Neuronal stem cell (in vitro differentiated cells): ENCODE results near the gene BAIAP2.
A peak's percentile ranks its signal among the peaks of the same experiment; 100 is the strongest.

Experiments
- DNase-seq: peaks from one replicate; pipeline ENCODE4 v3.0.0-alpha.2; 2013; ENCODE audit warnings: low spot score
- H2AFZ ChIP-seq: one replicate; pipeline ENCODE4 v1.6.1; 2013; ENCODE audit warnings: mild to moderate bottlenecking, low read length, inconsistent platforms
- H2AK5ac ChIP-seq: 2 replicates; pipeline ENCODE4 v1.6.1; 2013; ENCODE audit warnings: low read depth, mild to moderate bottlenecking, inconsistent platforms, low read length, moderate library complexity, mixed read lengths
- H2BK120ac ChIP-seq: 2 replicates; pipeline ENCODE4 v1.6.1; 2013; ENCODE audit warnings: low read depth, mild to moderate bottlenecking, inconsistent platforms, low read length, moderate library complexity, mixed read lengths
- H2BK12ac ChIP-seq: one replicate; pipeline ENCODE4 v1.6.1; 2013; ENCODE audit warnings: low read length, inconsistent platforms
- H2BK15ac ChIP-seq: 2 replicates; pipeline ENCODE4 v1.6.1; 2013; ENCODE audit warnings: mild to moderate bottlenecking, low read length, inconsistent platforms, mixed read lengths
- H2BK5ac ChIP-seq: one replicate; pipeline ENCODE4 v1.6.1; 2013; ENCODE audit warnings: inconsistent platforms, mild to moderate bottlenecking, low read length, moderate library complexity
- H3K14ac ChIP-seq: one replicate; pipeline ENCODE4 v1.6.1; 2013; ENCODE audit warnings: low read length, inconsistent platforms
- H3K18ac ChIP-seq: 2 replicates; pipeline ENCODE4 v1.6.1; 2013; ENCODE audit warnings: low read length, inconsistent platforms
- H3K23ac ChIP-seq: 2 replicates; pipeline ENCODE4 v1.6.1; 2013; ENCODE audit warnings: low read depth, mild to moderate bottlenecking, mixed read lengths, low read length, inconsistent platforms; ENCODE audit not compliant: poor library complexity
- H3K27ac ChIP-seq: replicated peaks from 3 replicates; pipeline ENCODE4 v1.5.1; 2013; ENCODE audit warnings: low read length, inconsistent platforms
- H3K27me3 ChIP-seq, 3 experiments: 2 replicates each; pipeline ENCODE4 v1.6.1; 2013; ENCODE audit warnings: low read length in 3 of 3, mild to moderate bottlenecking in 2 of 3, inconsistent platforms in 1 of 3, low read depth in 1 of 3, mixed read lengths in 1 of 3, moderate library complexity in 1 of 3; ENCODE audit not compliant: control insufficient read depth in 3 of 3, insufficient read depth in 3 of 3
- H3K36me3 ChIP-seq, 2 donors: replicated peaks in 1 of 2; 2 replicates each; pipeline ENCODE4 v1.6.1; 2013; ENCODE audit warnings: low read length in 2 of 2; ENCODE audit not compliant: control insufficient read depth in 2 of 2, insufficient read depth in 2 of 2
- H3K4ac ChIP-seq: 2 replicates; pipeline ENCODE4 v1.6.1; 2013; ENCODE audit warnings: inconsistent platforms, mild to moderate bottlenecking, low read length, moderate library complexity
- H3K4me1 ChIP-seq, 2 donors: 1 replicate in 1 of 2; 2 replicates in 1 of 2; pipeline ENCODE4 v1.6.1; 2013; ENCODE audit warnings: low read length in 2 of 2, low read depth in 1 of 2; ENCODE audit not compliant: control insufficient read depth in 2 of 2, insufficient read depth in 1 of 2
- H3K4me2 ChIP-seq: one replicate; pipeline ENCODE4 v1.6.1; 2013; ENCODE audit warnings: mild to moderate bottlenecking, low read length, inconsistent platforms; ENCODE audit not compliant: insufficient read depth, poor library complexity, severe bottlenecking
- H3K4me3 ChIP-seq, 2 donors: 2 replicates each; pipeline ENCODE4 v1.5.1; 2013; ENCODE audit warnings: low read length in 2 of 2, mild to moderate bottlenecking in 2 of 2, inconsistent platforms in 1 of 2, moderate library complexity in 1 of 2
- H3K79me1 ChIP-seq: one replicate; pipeline ENCODE4 v1.6.1; 2013; ENCODE audit warnings: low read depth, mild to moderate bottlenecking, inconsistent platforms, low read length, moderate library complexity
- H3K9ac ChIP-seq: one replicate; pipeline ENCODE4 v1.6.1; 2013; ENCODE audit warnings: mild to moderate bottlenecking, low read depth, low read length, inconsistent platforms; ENCODE audit not compliant: poor library complexity
- H3K9me3 ChIP-seq, 2 donors: replicated peaks in 1 of 2; 2 replicates each; pipeline versions ENCODE3 to v1.6.1; 2013; ENCODE audit warnings: low read length in 2 of 2, mild to moderate bottlenecking in 2 of 2, inconsistent platforms in 1 of 2, low read depth in 1 of 2, mixed read lengths in 1 of 2, moderate library complexity in 1 of 2; ENCODE audit not compliant: control insufficient read depth in 2 of 2, insufficient read depth in 1 of 2
- H4K8ac ChIP-seq: one replicate; pipeline ENCODE4 v1.6.1; 2013; ENCODE audit warnings: low read depth, mild to moderate bottlenecking, inconsistent platforms, low read length, moderate library complexity
- H4K91ac ChIP-seq: one replicate; pipeline ENCODE4 v1.6.1; 2013; ENCODE audit warnings: low read length, low read depth, mild to moderate bottlenecking, inconsistent platforms; ENCODE audit not compliant: poor library complexity
- WGBS, 2 donors: extraction: QIAGEN DNeasy Blood & Tissue Kit; methylation state at CpG; one replicate each; pipeline ENCODE4 v1.1.7; 2013; ENCODE audit warnings: missing lambda C conversion rate in 2 of 2, mixed read lengths in 1 of 2; ENCODE audit not compliant: insufficient read length in 2 of 2, insufficient replicate concordance in 1 of 2; ENCODE audit errors: extremely low coverage in 2 of 2; 5-methylcytosine and 5-hydroxymethylcytosine counted together

BAIAP2 gene

DNA sequence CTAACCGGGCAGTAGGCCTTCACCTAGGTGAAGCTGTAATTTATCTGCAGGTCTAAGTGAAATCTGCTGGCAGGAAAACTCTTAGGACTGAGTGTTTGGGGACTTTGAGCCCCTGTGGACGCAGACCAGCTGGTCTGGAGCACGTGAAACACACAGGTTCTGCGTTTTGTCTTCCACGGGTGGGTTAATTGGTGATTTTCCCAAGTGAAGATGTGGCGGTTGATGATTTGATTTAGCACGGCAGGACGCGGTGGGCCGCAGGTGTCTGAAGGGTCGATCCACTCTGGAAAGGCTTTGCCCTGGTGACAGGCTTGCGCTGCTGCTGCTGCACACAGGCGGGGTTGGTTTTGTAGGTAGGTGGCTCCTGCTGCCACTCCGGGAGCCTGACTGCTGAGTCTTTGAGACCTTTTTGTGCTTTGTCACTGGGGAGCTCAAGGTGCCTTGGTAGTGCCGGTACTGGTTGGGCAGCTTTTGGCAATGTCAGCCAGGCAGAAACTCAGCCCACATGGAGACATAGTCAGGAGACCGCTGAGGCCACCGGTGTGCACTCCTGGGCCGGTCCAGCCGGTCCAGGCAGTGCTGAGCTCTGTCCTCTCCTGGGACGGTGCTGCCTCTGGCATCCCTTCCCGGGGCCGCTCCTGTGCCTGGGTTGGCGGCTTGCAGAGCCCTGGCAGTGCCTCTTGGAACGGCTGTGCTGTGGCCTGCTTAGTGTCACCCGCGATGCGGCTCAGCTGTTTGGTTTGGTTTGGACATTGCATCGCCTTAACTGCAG lies 2.3 kb downstream of the BAIAP2 start:
- H3K27me3 ChIP-seq = peaks cover 0 to 3% (median 0%) of the 10 kb centered on the region in 3 experiments
- DNase-seq = no peak
- peak overlapping the region; percentile 18 for H3K23ac ChIP-seq
- H3K36me3 ChIP-seq = peaks cover 13 to 34% of the 10 kb centered on the region in 2 donors
- no peak overlapping the region for H3K4ac ChIP-seq
- no peak overlapping the region for H3K14ac ChIP-seq
- H3K9ac ChIP-seq = no peak overlapping the region
- H2BK5ac ChIP-seq = no peak overlapping the region
- no peak overlapping the region for H2AFZ ChIP-seq
- no peak overlapping the region for H2BK15ac ChIP-seq
- no peak overlapping the region for H4K8ac ChIP-seq
- H2BK120ac ChIP-seq = no peak overlapping the region
- no peak overlapping the region for H3K27ac ChIP-seq
- no peak overlapping the region for H3K4me2 ChIP-seq
- no peak overlapping the region for H2BK12ac ChIP-seq
- peaks cover 27 to 38% of the 10 kb centered on the region in 2 donors for H3K4me1 ChIP-seq
- H3K18ac ChIP-seq = no peak overlapping the region
- H3K4me3 ChIP-seq = no peak overlapping the region
- H3K79me1 ChIP-seq = peaks cover 32% of the 10 kb centered on the region
- H3K9me3 ChIP-seq = peaks cover 0 to 2% of the 10 kb centered on the region in 2 donors
- no peak overlapping the region for H2AK5ac ChIP-seq
- WGBS, 2 donors = no CpG with 5 or more reads among the region's 28 CpGs
- no peak overlapping the region for H4K91ac ChIP-seq

- Histone ChIP-seq H3K4me3 (no peak overlapping the region), H2BK5ac (no peak overlapping the region), H2BK15ac (no peak overlapping the region), H3K4ac (no peak overlapping the region), H4K91ac (no peak overlapping the region), H3K9ac (no peak overlapping the region), H3K4me1 (peaks cover 29 to 38% of the 10 kb centered on the region in 2 donors), H3K9me3 (peaks cover 0 to 2% of the 10 kb centered on the region in 2 donors), H2AFZ (no peak overlapping the region), H3K23ac (peak overlapping the region; percentile 89), H3K79me1 (peaks cover 35% of the 10 kb centered on the region), H3K14ac (peak overlapping the region; percentile 33), H3K27me3 (peaks cover 0 to 3% (median 0%) of the 10 kb centered on the region in 3 experiments), H4K8ac (no peak overlapping the region), H2BK120ac (no peak overlapping the region), H3K18ac (no peak overlapping the region), H3K27ac (no peak overlapping the region), H3K36me3 (peaks cover 5 to 25% of the 10 kb centered on the region in 2 donors), H2AK5ac (no peak overlapping the region), H3K4me2 (no peak overlapping the region), H2BK12ac (no peak overlapping the region)
- no peak for DNase-seq
- no CpG with 5 or more reads among the region's 30 CpGs for WGBS, 2 donors
Observed at GRCh38 chr17:81037798-81038733, 3.1 kb downstream of the BAIAP2 start.

DNA sequence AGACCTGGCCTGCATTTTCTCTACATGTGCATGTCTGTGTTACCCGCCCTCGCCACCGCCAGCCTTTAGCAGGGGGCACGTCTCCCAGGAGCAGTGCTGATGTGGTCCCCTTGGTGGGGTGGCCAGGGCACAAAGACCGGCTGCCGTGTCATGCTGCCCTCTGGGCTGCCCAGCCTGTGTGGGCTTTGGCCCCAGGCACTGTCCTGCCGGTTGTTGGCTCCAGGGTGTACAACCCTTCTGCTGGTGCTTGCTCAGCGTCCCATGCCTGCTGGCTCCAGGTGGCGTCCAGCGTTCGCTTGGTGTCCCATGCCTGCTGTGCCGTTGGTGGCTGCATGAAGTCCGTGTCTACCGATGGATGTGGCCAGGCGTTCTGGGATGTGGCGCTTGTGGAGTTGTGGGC lies 4.1 kb downstream of the BAIAP2 start:
- H3K27ac ChIP-seq = peak overlapping the region; percentile 17
- peaks cover 0 to 3% (median 0%) of the 10 kb centered on the region in 3 experiments for H3K27me3 ChIP-seq
- H4K8ac ChIP-seq = no peak overlapping the region
- DNase-seq = no peak
- H2BK120ac ChIP-seq = no peak overlapping the region
- no peak overlapping the region for H2BK15ac ChIP-seq
- H3K4ac ChIP-seq = no peak overlapping the region
- H3K4me3 ChIP-seq = no peak overlapping the region
- H3K79me1 ChIP-seq = peaks cover 38% of the 10 kb centered on the region
- no peak overlapping the region for H2AFZ ChIP-seq
- H3K14ac ChIP-seq = peak overlapping the region; percentile 75
- H3K4me1 ChIP-seq = peaks cover 39% of the 10 kb centered on the region in 2 donors
- peaks cover 0 to 2% of the 10 kb centered on the region in 2 donors for H3K9me3 ChIP-seq
- peak overlapping the region; percentile 89 for H3K23ac ChIP-seq
- no CpG with 5 or more reads among the region's 16 CpGs for WGBS, 2 donors
- H3K18ac ChIP-seq = peak overlapping the region; percentile 84
- no peak overlapping the region for H3K4me2 ChIP-seq
- no peak overlapping the region for H2AK5ac ChIP-seq
- peak overlapping the region; percentile 44 for H3K9ac ChIP-seq
- peaks cover 4 to 24% of the 10 kb centered on the region in 2 donors for H3K36me3 ChIP-seq
- H2BK5ac ChIP-seq = peak overlapping the region; percentile 88
- no peak overlapping the region for H4K91ac ChIP-seq
- no peak overlapping the region for H2BK12ac ChIP-seq
